NT2/D1 (cell line): Measurements from ENCODE around the gene KYNU.

ENCODE experiments used
- DNase-seq: peaks from one replicate; pipeline ENCODE4 v3.0.0-alpha.2; 2011; ENCODE audit warnings: low read depth, low spot score
- H3K27me3 ChIP-seq: 2 replicates; pipeline ENCODE4 v1.6.0; 2011; ENCODE audit warnings: mild to moderate bottlenecking; ENCODE audit not compliant: insufficient read length, insufficient read depth
- H3K36me3 ChIP-seq: 2 replicates; pipeline ENCODE4 v1.6.1; 2011; ENCODE audit warnings: mild to moderate bottlenecking, low read length, mixed read lengths; ENCODE audit not compliant: insufficient read depth, insufficient read length
- H3K4me1 ChIP-seq: 2 replicates; pipeline ENCODE4 v1.5.1; 2011; ENCODE audit not compliant: insufficient read depth, insufficient read length
- H3K4me3 ChIP-seq: 2 replicates; pipeline ENCODE4 v1.5.1; 2011; ENCODE audit warnings: low read depth; ENCODE audit not compliant: insufficient read length
- H3K9ac ChIP-seq: 2 replicates; pipeline ENCODE4 v1.6.0; 2011; ENCODE audit warnings: low read depth; ENCODE audit not compliant: insufficient read length
- H3K9me3 ChIP-seq: 2 replicates; pipeline ENCODE4 v1.5.1; 2011; ENCODE audit warnings: mild to moderate bottlenecking, low read length; ENCODE audit not compliant: insufficient read depth
- SUZ12 ChIP-seq: IDR thresholded peaks from 2 replicates; pipeline ENCODE4 v1.6.1; 2011; ENCODE audit not compliant: insufficient read length, insufficient read depth; ENCODE audit errors: extremely low read depth
- YY1 ChIP-seq: IDR thresholded peaks from 2 replicates; pipeline ENCODE4 v1.6.1; 2011; ENCODE audit not compliant: insufficient read length, insufficient read depth
- ZNF274 ChIP-seq: IDR thresholded peaks from 2 replicates; pipeline ENCODE4 v1.6.1; 2011; ENCODE audit warnings: mild to moderate bottlenecking, low read depth, low read length

Gene KYNU

DNA sequence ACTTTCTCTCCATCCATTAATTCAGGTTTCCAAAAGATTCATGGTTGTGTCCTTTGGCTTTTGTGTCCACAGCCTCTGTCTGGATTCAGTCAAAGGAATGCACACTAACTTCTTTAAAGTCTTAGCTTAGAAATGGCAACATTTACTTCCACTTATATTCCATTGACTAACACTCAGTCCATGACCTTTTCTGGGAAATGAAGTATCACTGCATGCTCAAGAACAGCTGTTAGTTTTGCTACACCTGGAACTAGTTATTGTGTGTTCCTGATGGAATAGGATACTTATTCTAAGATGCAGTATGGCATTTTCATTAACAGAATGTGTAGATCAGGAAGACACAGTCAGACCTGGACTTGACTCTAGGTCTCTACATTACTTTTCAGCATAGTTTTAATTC, 88.8 kb downstream of the KYNU start:
- no peaks in the 10 kb centered on the region for H3K27me3 ChIP-seq
- H3K4me1 ChIP-seq: no peaks in the 10 kb centered on the region
- TF ChIP-seq SUZ12 (no peak), ZNF274 (no peak), YY1 (no peak)
- no peak overlapping the region for H3K9ac ChIP-seq
- H3K36me3 ChIP-seq: no peaks in the 10 kb centered on the region
- H3K4me3 ChIP-seq: no peak overlapping the region
- DNase-seq: no peak
- peaks cover 25% of the 10 kb centered on the region for H3K9me3 ChIP-seq

DNA sequence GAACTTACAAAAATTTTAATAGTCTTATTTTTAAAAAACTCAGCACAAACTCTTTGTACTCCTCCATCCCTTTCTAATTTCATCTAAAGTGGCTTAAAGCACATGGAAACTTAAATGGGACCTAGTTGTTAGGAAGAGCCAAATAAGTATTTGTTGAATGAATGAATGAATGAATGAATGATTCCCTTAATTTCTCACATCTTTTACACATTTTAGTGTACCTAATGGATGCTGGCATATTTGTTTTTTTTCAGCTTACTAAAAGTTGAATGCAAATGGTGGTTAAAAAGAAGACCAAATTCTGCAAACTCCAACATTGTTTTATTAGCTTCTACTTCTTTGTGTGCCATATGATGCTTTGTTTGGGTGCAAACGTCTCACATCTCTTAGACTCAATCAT, 89.6 kb downstream of the KYNU start:
- Histone ChIP-seq H3K27me3 (no peaks in the 10 kb centered on the region), H3K4me3 (no peak overlapping the region), H3K9me3 (peaks cover 25% of the 10 kb centered on the region), H3K36me3 (no peaks in the 10 kb centered on the region), H3K4me1 (no peaks in the 10 kb centered on the region), H3K9ac (no peak overlapping the region)
- DNase-seq: no peak
- no peak for TF ChIP-seq YY1
- no peak for TF ChIP-seq SUZ12
- no peak for TF ChIP-seq ZNF274

DNA sequence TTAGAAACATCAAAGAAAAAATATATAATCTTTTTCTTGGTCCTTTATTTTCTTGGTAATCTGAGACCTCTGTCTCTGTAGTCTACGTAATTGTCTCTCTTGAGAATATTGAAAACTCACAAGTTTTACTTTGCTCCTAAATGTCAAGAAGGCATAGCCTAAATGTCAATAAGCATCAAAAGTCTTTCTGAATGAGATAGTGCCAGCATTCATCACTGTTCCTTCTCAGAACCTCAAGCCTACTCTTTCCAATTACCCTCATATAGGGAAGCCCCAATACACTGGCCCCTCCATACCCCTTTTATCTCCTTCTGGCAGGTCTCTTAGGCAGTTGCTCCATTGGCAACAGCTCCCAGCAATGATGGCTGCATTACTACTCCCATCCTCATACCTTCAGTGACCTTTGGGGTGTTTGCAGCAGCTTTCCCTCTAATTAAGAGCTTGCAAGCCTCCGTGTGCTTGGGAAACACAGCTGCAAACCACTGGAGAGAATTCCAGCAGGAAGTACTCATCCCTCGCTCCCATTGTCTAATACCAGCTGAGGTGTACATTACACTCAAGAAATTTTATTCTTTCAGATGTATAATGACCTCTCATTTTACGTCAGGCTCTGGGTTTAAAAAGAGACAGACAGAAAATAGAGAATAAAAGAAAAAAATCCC, 95.8 kb downstream of the KYNU start:
- Histone ChIP-seq H3K27me3 (no peaks in the 10 kb centered on the region), H3K9ac (no peak overlapping the region), H3K9me3 (peaks cover 18% of the 10 kb centered on the region; the same call in 1 of the 2 replicates), H3K4me3 (no peak overlapping the region), H3K36me3 (no peaks in the 10 kb centered on the region), H3K4me1 (peaks cover 2% of the 10 kb centered on the region)
- TF ChIP-seq ZNF274: no peak
- no peak for TF ChIP-seq YY1
- TF ChIP-seq SUZ12: no peak
- no peak for DNase-seq

DNA sequence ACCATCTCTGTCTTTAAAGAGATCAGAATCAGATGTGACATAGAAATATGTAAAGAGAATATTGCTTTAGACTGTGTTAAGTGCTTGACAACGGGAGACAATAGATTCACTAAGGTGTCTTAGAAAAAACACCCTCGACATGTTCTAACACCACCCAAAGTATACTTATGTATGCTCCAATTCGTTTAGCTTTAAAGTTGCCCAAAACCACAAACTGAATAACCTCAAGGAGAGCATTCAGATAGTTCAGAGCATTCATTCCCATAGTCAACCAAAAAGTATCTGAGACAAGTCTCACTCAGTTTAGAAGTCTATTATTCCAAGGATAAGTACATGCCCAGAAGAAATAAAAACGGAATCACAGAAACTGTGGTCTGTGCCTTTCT, 96.4 kb downstream of the KYNU start:
- TF ChIP-seq YY1 (no peak), SUZ12 (no peak), ZNF274 (no peak)
- no peak overlapping the region for H3K4me3 ChIP-seq

DNA sequence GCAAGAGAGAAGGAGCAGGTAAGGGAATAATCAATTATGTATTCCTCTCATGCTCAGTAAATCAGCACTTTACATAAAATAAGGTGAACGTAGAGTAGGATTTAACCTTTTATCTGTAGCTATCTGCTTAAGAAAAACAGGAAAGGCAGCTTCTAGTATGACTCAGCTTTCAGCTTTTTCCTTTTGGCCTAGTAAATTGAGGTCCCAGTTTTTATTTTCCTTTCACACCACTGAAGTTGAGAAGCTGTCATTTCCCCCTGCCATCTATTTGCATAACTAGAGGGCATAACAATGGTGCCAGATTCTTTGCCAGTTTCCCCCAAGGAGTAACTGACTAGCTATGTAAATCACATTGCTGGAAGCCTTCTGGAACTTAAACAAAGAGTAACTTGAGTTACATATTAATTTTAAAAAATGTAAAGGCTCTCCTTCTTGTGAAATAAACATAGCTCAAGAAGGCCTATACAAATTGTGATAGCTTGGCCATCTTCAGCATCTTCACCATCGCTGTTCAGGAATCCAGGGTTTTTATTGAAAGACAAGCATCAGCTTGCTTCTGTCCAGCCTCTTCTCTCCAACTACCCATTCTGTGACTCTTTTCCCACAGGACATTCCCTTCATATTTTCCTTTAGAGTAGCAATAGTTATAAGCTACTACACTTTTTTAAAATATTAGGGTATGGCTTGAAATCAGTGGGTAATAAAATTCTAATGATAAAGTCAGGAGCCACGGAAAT, 97.0 kb downstream of the KYNU start:
- Histone ChIP-seq H3K9me3 (peaks cover 18% of the 10 kb centered on the region), H3K9ac (no peak overlapping the region), H3K4me3 (no peak overlapping the region), H3K4me1 (peaks cover 2% of the 10 kb centered on the region), H3K36me3 (no peaks in the 10 kb centered on the region), H3K27me3 (no peaks in the 10 kb centered on the region)
- DNase-seq: peak; percentile 69
- TF ChIP-seq SUZ12: no peak
- TF ChIP-seq ZNF274: no peak
- no peak for TF ChIP-seq YY1

More for the DNA sequence above, 96.4 kb downstream of the KYNU start:
- no peaks in the 10 kb centered on the region for H3K27me3 ChIP-seq
- no peaks in the 10 kb centered on the region for H3K36me3 ChIP-seq
- no peak for DNase-seq
- H3K9me3 ChIP-seq: peaks cover 18% of the 10 kb centered on the region; the same call in 1 of the 2 replicates
- peaks cover 2% of the 10 kb centered on the region for H3K4me1 ChIP-seq
- H3K9ac ChIP-seq: no peak overlapping the region

DNA sequence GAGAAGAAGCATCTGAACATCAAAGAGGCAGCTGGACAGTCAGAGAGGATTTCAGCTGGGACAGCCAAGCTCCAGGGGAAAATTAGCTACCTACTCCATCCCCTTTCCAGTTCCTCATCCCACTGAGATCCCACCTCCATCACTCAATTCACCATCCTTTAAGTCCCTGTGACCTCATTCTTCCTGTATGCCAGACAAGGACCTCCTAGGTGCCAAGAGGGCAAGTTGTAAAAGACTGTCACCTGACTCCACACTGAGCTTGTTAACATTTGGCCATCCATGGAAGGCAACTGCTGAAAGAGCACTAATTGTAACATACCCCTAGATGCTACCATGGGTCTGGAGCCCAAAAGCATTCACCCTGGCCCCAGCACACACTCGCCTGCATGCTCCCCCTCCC, 97.8 kb downstream of the KYNU start:
- peaks cover 18% of the 10 kb centered on the region for H3K9me3 ChIP-seq
- TF ChIP-seq SUZ12 (no peak), ZNF274 (no peak), YY1 (no peak)
- H3K27me3 ChIP-seq: no peaks in the 10 kb centered on the region
- peaks cover 2% of the 10 kb centered on the region for H3K4me1 ChIP-seq
- H3K36me3 ChIP-seq: no peaks in the 10 kb centered on the region
- DNase-seq: no peak
- no peak overlapping the region for H3K4me3 ChIP-seq
- no peak overlapping the region for H3K9ac ChIP-seq

DNA sequence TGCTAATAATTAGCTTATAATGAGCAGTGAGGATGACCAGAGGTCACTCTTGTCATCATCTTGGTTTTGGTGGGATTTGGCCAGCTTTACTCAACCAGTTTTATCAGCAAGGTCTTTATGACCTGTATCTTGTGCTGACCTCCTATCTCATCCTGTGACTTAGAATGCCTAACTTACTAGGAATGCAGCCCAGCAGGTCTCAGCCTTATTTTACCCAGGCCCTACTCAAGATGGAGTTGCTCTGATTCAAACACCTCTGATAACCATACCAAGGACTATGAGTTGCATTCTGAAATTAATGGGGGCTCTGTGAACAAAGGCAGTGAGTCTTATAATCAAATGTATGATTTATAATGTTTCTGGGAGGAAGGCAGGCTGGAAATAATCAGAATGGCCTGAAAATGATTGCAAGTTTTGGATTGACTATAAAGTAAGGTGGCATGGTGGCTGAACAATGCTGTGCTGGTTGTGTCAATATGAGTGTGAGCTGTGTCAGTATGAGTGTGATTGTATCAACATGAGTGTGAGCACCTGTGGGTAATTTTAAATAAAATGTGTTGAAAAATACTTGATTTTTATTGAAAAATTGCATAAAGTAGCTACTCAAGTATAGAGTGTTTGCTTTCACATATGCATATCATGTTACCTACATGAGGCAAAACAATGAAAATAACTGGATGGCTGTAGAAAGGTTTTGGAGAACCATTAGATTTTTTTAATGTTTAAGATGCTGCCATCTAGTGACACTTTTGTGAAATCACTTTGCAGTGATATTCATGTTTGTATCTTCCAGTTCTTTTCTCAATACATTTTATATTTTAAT, 103.0 kb downstream of the KYNU start:
- no peaks in the 10 kb centered on the region for H3K27me3 ChIP-seq
- no peak overlapping the region for H3K9ac ChIP-seq
- no peaks in the 10 kb centered on the region for H3K4me1 ChIP-seq
- TF ChIP-seq SUZ12: no peak
- no peak for TF ChIP-seq ZNF274
- TF ChIP-seq YY1: no peak
- H3K9me3 ChIP-seq: peaks cover 13% of the 10 kb centered on the region
- no peak for DNase-seq
- no peaks in the 10 kb centered on the region for H3K36me3 ChIP-seq
- no peak overlapping the region for H3K4me3 ChIP-seq
